Liver (tissue), 3 donors: ENCODE measurements around the gene MIP.
"Not testable (repeated sequence)": the region's sequence is repeated elsewhere in the genome, so short reads cannot be mapped to it uniquely, and the experiment has no call there.

Source experiments
- ATF3 ChIP-seq: IDR thresholded peaks from 2 replicates; pipeline ENCODE4 v1.6.1; 2016; ENCODE audit warnings: antibody characterized with exemption
- EGR1 ChIP-seq, 2 donors: IDR thresholded peaks; 2 replicates each; pipeline ENCODE4 v1.6.1; 2016 to 2018; ENCODE audit warnings: antibody characterized with exemption in 2 of 2, low read depth in 2 of 2
- FOXA1 ChIP-seq: IDR thresholded peaks from 2 replicates; pipeline ENCODE4 v1.6.1; 2016; ENCODE audit warnings: antibody characterized with exemption
- GABPA ChIP-seq, 2 donors: IDR thresholded peaks in 1 of 2; conservative IDR thresholded peaks in 1 of 2; 2 replicates each; pipeline ENCODE4 v1.6.1; 2016; ENCODE audit warnings: antibody characterized with exemption in 2 of 2, mild to moderate bottlenecking in 1 of 2, moderate library complexity in 1 of 2
- HNF4A ChIP-seq, 2 donors: conservative IDR thresholded peaks; 2 replicates each; pipeline ENCODE4 v1.6.1; 2016; ENCODE audit warnings: antibody characterized with exemption in 2 of 2, mild to moderate bottlenecking in 2 of 2
- JUND ChIP-seq, 2 donors: IDR thresholded peaks; 2 replicates each; pipeline ENCODE4 v1.6.1; 2016; ENCODE audit warnings: antibody characterized with exemption in 2 of 2
- MAX ChIP-seq: IDR thresholded peaks from 2 replicates; pipeline ENCODE4 v1.6.1; 2016; ENCODE audit warnings: antibody characterized with exemption
- SP1 ChIP-seq: IDR thresholded peaks from 2 replicates; pipeline ENCODE4 v1.6.1; 2018; ENCODE audit warnings: antibody characterized with exemption, mild to moderate bottlenecking
- TAF1 ChIP-seq: conservative IDR thresholded peaks from 2 replicates; pipeline ENCODE4 v1.6.1; 2016; ENCODE audit warnings: antibody characterized with exemption, mild to moderate bottlenecking
- YY1 ChIP-seq: IDR thresholded peaks from 2 replicates; pipeline ENCODE4 v1.6.1; 2016; ENCODE audit warnings: antibody characterized with exemption, mild to moderate bottlenecking
- TF ChIP-seq, protein P1 (sequence below): fragments of 150-350 bp; IDR thresholded peaks from 2 replicates; pipeline ENCODE4 v1.5.1; 2017; ENCODE audit warnings: improper control_type of control experiment, low read depth, low read length; ENCODE audit not compliant: missing input control
- TF ChIP-seq, protein P2 (sequence below): IDR thresholded peaks from 2 replicates; pipeline ENCODE4 v1.6.1; 2016; ENCODE audit warnings: antibody characterized with exemption, mild to moderate bottlenecking
- donor health status: healthy.
- donor health status: healthy.

DNA sequence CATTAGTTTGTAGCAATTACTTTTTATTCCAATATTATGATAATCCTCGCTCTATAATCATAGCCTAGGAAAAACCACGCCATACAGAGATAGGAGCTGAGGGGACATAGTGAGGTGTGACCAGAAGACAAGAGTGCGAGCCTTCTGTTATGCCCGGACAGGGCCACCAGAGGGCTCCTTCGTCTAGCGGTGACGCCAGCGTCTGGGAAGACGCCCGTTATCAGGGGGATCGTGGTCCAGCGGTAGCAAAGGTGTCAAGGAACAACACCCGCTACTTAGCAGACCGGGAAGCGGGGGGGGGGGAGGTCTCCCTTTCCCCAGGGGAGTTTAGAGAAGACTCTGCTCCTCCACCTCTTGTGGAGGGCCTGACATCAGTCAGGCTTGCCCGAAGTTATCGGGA lies 42.2 kb upstream of the MIP start:
- TF ChIP-seq, protein P1, sequence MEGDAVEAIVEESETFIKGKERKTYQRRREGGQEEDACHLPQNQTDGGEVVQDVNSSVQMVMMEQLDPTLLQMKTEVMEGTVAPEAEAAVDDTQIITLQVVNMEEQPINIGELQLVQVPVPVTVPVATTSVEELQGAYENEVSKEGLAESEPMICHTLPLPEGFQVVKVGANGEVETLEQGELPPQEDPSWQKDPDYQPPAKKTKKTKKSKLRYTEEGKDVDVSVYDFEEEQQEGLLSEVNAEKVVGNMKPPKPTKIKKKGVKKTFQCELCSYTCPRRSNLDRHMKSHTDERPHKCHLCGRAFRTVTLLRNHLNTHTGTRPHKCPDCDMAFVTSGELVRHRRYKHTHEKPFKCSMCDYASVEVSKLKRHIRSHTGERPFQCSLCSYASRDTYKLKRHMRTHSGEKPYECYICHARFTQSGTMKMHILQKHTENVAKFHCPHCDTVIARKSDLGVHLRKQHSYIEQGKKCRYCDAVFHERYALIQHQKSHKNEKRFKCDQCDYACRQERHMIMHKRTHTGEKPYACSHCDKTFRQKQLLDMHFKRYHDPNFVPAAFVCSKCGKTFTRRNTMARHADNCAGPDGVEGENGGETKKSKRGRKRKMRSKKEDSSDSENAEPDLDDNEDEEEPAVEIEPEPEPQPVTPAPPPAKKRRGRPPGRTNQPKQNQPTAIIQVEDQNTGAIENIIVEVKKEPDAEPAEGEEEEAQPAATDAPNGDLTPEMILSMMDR: peak; percentile 18
- TF ChIP-seq SP1; JUND (IDR thresholded peaks at IDR 0.05); EGR1 (IDR thresholded peaks at IDR 0.05; ENCODE audit: low read depth in 2 of 2); ATF3; YY1; HNF4A (conservative IDR thresholded peaks at IDR 0.05); GABPA (IDR thresholded peaks at IDR 0.05 in 1 of 2, conservative IDR thresholded peaks at IDR 0.05 in 1 of 2); MAX; FOXA1; TAF1: not testable (repeated sequence)
- TF ChIP-seq, protein P2, sequence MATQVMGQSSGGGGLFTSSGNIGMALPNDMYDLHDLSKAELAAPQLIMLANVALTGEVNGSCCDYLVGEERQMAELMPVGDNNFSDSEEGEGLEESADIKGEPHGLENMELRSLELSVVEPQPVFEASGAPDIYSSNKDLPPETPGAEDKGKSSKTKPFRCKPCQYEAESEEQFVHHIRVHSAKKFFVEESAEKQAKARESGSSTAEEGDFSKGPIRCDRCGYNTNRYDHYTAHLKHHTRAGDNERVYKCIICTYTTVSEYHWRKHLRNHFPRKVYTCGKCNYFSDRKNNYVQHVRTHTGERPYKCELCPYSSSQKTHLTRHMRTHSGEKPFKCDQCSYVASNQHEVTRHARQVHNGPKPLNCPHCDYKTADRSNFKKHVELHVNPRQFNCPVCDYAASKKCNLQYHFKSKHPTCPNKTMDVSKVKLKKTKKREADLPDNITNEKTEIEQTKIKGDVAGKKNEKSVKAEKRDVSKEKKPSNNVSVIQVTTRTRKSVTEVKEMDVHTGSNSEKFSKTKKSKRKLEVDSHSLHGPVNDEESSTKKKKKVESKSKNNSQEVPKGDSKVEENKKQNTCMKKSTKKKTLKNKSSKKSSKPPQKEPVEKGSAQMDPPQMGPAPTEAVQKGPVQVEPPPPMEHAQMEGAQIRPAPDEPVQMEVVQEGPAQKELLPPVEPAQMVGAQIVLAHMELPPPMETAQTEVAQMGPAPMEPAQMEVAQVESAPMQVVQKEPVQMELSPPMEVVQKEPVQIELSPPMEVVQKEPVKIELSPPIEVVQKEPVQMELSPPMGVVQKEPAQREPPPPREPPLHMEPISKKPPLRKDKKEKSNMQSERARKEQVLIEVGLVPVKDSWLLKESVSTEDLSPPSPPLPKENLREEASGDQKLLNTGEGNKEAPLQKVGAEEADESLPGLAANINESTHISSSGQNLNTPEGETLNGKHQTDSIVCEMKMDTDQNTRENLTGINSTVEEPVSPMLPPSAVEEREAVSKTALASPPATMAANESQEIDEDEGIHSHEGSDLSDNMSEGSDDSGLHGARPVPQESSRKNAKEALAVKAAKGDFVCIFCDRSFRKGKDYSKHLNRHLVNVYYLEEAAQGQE: not testable (repeated sequence)
